Hematopoietic multipotent progenitor cell (in vitro differentiated cells): ENCODE measurements around the gene TRPV6. TPM values are rescaled to one million over a fixed set of nuclear protein-coding genes. Genes with fewer than 3 reads are reported as not detected.

Experiments
- DNase-seq, 3 donors: peaks; one replicate each; pipeline ENCODE4 v3.0.0-alpha.2; 2011 to 2015; ENCODE audit warnings: low read depth in 2 of 3, low spot score in 2 of 3
- total RNA-seq: library from RNA; depleted of rRNA; stranded (reverse); fragments of >200 nt; gene quantifications from one replicate; pipeline ENCODE4 v1.2.3, GENCODE V29; 2012

Gene TRPV6
- total RNA-seq, 1 donor: under 0.01 TPM

DNA sequence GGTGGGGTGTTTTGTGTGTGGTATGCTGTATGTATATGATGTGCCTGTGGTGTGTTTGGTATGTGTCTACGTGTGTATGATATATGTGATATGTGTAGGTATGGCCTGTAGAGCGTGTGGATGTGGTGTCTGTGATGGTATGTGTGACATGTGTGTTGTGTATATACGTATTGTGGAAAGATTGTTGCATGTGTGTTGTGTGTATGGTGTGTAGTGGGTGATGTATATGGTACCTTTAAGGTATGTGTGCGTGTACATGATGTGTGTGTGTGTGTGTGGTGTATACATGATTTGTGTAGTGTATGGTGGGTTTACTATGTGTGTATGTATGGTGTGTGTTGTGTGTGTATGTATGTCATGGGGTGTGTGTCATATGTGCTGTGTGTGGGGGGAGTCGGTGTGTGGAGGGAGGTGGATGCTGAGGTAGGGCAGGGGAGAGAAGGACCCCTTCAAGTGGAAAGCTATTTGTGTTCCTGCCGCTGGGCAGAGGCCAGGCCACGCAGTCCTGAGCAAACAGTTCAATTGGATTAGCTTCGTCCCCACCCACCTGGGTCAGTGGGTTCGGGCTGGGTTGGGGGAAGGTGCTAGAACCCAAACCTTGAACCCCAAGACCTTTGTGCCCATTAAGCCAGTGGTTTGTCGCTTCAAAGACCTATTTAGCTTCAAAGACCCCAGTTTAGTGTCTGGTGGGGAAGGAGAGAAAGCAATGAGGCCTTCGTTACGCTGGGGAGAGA, 1.9 kb upstream of the TRPV6 start:
- DNase-seq: no peak

GRCh38 chr7:142886866-142887265, 1.3 kb upstream of the TRPV6 start:
- DNase-seq: no peak

GRCh38 chr7:142884286-142884640, 1.3 kb downstream of the TRPV6 start:
- DNase-seq: no peak

- no peak for DNase-seq
Observed at GRCh38 chr7:142883571-142884285, 1.8 kb downstream of the TRPV6 start.

DNA sequence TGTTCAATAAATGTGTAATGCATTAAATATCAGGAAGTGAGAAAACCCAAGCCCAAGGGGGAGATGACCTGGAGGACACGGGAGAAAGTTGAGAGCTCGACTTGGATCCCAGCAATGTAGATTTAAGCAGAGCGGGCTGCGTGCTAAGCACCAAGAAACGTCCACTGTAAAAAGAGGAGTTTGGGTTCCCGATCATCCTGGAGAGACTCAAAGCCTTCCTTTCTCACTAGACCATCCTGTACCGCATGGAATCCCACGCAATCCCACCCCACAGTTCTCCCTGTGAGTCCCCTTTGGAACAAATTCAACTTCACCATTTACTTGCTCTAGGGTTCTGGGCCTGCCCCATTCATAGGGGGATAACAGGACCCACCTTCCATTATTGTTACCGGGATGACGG, 2.4 kb downstream of the TRPV6 start:
- DNase-seq: no peak

- no peak for DNase-seq
Observed at GRCh38 chr7:142882338-142882678, 3.2 kb downstream of the TRPV6 start.

DNA sequence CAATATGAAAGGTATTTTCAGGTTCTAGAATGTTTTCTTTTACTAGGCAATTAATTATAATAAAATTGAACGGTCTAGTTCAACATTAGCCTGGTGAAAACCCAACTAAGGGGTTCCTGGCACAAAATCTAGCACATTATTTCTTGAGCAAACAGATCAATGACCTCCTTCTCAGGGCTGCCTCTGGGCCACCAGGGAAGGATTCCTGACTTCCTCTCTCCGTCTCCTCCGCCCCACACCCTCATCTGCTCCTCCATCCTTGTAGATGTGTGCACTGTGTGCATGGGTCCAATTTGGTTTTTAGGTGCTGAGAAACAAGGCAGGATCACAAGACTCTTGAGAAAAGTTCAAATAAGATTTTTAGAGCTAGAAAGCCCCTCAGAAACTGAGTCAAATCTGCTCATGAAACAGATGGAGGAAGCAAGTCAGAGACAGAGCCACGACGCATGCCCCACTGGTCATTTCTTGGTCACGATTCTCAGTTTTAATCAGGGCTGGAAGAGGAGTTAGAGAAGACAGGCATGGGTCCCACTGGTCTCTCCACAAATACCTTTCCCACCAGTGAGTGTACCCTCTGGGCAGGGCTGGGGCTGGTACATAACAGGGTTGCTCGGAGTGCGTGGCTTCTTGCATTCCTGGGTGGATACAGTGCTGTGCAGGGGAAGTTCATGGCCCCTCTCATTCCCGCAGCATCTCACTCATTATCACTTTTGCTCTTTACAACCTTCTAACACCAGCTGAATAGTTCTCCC, 3.8 kb downstream of the TRPV6 start:
- no peak for DNase-seq

- DNase-seq: peak; percentile 22 to 66 (median 37)
Observed at GRCh38 chr7:142880876-142881505, 4.6 kb downstream of the TRPV6 start.

GRCh38 chr7:142879060-142879459, 6.5 kb downstream of the TRPV6 start:
- no peak for DNase-seq

DNA sequence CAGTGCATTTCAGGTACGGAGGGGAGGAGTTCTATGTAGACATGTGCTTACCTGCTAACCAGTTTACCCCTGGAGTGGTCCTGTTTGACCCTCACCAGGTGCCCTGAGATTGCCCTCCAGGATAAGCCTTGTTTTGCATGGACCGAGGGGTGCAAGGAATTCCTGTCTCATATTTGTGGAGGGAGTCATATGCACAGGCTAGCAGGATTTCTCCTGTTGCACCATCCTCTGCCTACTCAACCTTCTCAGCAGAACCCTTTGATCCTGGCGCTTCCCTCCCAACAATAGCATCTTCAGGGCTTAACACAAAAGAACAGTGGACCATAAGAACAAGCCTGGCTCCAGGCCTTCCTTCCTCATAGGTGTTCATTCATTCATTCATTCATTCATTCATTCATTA, 7.2 kb downstream of the TRPV6 start:
- no peak for DNase-seq

GRCh38 chr7:142876991-142877910, 8.3 kb downstream of the TRPV6 start:
- DNase-seq: no peak

DNA sequence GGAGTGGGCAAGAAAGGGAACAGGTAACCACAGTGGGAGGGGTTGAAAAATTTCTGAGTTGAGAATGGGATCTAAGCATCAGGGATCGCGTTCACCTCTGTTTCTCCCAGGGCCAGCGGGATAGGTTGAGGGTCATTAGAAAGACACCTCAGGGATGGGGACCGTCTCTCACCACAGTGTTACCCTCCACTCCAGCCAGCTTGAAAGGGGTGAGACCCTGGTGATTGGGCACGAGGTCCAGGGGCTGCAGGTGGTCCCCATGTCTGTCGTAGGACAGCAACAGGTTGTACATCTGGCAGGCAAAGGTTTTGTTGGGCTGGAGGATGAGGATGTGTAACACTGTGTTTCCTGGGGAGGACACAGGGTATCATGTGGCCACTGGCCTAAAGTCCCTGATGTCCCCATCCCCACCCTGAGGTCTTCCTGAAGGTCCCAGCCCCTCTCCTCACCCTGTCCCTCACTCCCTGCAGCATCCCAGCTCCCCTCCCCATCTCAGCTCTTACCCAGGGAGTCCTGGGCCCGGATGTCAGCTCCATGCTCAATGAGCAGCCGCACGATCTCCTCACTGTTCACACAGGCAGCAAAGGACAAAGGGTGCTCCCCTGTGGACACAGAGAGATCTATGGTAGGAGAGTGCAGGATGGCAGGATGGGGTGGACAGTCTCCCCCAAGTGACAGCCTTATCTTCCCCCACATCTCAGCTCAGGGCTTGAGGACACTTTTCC, 9.1 kb downstream of the TRPV6 start:
- no peak for DNase-seq

DNA sequence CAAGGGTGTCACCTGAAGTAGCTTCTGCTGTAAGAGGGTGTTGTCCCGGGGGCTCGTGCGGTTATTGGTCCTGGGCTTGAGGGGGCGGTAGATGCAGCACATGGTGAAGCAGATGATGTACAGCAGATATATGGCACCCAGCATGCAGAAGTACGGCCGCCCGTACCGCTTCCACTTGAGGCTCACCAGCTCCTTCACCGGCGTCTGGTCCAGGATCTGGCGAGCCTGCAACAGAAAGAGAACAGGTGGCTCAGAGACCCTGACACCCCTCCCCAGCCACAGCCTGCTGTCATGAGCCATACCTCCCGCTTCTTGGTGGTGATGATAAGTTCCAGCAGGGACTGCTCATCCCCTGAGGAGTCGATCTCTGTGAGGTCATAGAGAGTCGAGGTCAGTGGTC, 10.1 kb downstream of the TRPV6 start:
- no peak for DNase-seq

DNA sequence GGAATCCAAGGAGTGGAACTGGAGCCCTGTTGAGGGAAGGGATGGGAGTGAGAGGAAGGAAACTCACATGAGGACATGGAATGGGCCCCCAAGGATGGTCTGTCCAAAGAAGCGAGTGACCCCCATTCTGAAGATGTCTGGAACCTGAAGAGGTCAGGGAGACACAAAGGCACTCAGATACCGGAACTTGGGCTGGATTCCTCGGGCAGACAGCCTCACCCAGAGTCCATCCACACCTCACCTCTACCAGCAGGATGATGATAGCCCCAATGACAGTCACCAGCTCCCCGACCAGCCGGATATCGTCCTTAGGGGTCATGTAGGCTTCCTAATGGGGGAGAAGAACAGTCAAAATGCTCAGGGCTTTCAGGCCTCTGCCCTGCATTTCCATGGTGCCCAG, 10.7 kb downstream of the TRPV6 start:
- DNase-seq: no peak

GRCh38 chr7:142874409-142874808, 11.1 kb downstream of the TRPV6 start:
- DNase-seq: no peak

GRCh38 chr7:142873871-142874270, 11.7 kb downstream of the TRPV6 start:
- no peak for DNase-seq

GRCh38 chr7:142873281-142873784, 12.2 kb downstream of the TRPV6 start:
- no peak for DNase-seq

DNA sequence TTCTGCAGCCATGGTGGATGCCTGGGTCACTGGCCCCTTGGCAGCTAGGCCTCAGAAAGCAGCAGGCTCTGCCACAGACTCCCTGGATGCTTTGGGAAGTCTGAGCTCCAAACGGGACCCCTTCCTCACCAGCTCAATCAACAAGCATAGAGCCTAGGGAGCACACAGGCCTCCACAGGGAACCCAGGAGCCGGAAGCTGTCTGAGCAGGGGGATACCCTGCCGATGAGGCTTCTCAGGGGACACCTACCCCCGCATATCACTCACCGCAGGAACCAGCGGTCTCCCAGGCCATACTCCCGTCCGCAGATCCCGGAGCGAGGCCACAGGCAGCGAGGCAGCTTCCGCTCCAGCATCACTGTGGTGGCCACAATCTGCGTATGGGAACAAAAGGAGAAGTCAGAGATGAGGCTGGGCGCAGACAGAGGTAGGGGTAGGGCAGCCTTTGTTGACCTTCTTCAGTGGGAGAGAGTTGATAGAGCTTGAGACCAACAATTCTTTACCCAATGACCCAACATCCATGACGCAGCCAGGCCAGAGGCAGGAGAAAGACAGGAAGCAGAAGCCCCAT, 13.4 kb downstream of the TRPV6 start:
- DNase-seq: no peak
